D721Med (cell line): Measurements from ENCODE around the gene PHF1.

Experiments used
- DNase-seq: peaks from one replicate; pipeline ENCODE4 v3.0.0; 2011; ENCODE audit warnings: low spot score; ENCODE audit not compliant: insufficient read length
- FAIRE-seq: peaks from 2 replicates; lab custom pipeline; 2011; peaks lifted over from hg19 to GRCh38; lab: Jason Lieb, UNC
- TF ChIP-seq, protein P1 (sequence below): IDR thresholded peaks from 2 replicates; pipeline ENCODE4 v1.5.1; 2012; ENCODE audit warnings: mild to moderate bottlenecking, control low read depth; ENCODE audit not compliant: insufficient read depth; ENCODE audit errors: missing control alignments

Gene PHF1

DNA sequence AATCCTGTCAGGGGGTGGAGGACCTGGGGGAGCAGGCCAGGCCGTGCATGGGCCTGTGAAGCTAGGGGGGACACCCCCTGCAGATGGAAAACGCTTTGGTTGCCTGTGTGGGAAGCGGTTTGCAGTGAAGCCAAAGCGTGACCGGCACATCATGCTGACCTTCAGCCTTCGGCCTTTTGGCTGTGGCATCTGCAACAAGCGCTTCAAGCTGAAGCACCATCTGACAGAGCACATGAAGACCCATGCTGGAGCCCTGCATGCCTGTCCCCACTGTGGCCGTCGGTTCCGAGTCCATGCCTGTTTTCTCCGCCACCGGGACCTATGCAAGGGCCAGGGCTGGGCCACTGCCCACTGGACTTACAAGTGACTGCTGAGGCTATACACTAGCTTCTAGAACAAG, 45.3 kb downstream of the PHF1 start:
- DNase-seq (no peak), FAIRE-seq (no peak)
- TF ChIP-seq, protein P1, sequence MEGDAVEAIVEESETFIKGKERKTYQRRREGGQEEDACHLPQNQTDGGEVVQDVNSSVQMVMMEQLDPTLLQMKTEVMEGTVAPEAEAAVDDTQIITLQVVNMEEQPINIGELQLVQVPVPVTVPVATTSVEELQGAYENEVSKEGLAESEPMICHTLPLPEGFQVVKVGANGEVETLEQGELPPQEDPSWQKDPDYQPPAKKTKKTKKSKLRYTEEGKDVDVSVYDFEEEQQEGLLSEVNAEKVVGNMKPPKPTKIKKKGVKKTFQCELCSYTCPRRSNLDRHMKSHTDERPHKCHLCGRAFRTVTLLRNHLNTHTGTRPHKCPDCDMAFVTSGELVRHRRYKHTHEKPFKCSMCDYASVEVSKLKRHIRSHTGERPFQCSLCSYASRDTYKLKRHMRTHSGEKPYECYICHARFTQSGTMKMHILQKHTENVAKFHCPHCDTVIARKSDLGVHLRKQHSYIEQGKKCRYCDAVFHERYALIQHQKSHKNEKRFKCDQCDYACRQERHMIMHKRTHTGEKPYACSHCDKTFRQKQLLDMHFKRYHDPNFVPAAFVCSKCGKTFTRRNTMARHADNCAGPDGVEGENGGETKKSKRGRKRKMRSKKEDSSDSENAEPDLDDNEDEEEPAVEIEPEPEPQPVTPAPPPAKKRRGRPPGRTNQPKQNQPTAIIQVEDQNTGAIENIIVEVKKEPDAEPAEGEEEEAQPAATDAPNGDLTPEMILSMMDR: no peak

GRCh38 chr6:33458676-33459075, 47.9 kb downstream of the PHF1 start:
- no peak for FAIRE-seq
- no peak for DNase-seq
- TF ChIP-seq, protein P1: no peak

DNA sequence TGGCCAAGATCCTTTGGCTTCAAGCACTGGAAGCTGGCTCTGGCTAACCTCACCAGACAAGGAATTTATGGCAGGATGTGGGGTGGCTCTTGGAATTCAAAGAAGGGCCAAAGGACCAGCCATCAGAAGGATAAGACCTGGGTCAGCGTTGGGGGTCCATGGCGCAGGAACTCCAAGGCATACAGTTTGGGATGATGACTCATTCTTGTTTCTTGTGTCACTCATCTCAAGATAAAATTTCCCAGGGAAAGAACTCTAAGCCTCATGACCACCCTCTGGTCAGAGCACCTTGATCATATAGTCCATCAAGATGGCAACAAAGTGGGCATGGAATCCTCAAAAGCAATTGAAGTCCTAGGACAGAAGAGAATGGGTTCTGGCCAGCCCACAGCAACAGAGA, 48.4 kb downstream of the PHF1 start:
- TF ChIP-seq, protein P1: no peak
- DNase-seq (no peak), FAIRE-seq (no peak)
